Stimulated activated CD4-positive, alpha-beta T cell treated with anti-CD3 and anti-CD28 coated beads, Interleukin-12 subunit alpha, Interleukin-12 subunit beta, amount 100 ng/mL, for 48 hours (primary cell): ENCODE measurements around the gene SPACDR.

Source experiments
- DNase-seq, 3 donors: peaks; one replicate each; pipeline ENCODE4 v3.0.0-alpha.2; 2020; ENCODE audit warnings: low read depth in 2 of 3, low spot score in 1 of 3

The SPACDR gene

DNA sequence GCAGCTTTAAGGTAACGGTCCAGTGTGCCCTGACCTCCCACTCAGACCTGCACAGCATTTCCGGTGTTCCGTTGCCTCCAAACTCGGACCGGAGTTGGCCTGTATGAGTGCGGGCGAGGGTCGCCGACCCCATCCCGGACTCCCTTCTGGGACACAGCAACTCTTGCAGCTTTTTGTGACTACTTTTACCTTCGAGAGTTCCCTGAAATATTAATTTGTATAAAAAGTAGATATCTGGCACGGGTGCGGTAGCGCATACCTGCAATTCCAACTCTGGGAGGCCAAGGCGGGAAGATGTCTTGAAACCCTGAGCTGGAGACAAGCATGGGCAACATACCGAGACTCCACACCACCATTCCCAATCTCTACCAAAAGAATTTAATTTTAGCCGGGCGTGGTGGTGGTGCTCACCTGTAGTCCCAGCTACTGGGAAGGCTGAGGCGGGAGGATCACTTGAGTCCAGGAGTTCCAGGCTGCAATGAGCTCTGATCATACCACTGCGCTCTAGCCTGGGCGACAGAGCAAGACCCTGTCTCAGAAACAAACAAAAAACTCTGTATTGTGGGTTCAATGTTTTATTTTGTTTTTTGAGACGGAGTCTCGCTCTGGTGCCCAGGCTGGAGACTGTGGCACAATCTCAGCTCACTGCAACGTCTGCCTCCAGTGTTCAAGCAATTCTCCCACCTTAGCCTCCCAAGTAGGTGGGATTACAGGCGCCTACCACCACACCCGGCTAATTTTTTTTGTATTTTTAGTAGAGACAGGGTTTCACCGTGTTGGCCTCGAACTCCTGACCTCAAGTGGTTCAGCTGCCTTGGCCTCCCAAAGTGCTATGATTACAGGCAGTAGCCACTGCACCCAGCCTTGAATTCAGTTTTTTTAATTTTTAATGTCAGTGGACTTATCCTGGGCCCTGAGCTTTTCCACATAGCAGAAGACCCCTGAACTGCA is 26.6 kb downstream of the SPACDR start:
- no peak for DNase-seq

DNA sequence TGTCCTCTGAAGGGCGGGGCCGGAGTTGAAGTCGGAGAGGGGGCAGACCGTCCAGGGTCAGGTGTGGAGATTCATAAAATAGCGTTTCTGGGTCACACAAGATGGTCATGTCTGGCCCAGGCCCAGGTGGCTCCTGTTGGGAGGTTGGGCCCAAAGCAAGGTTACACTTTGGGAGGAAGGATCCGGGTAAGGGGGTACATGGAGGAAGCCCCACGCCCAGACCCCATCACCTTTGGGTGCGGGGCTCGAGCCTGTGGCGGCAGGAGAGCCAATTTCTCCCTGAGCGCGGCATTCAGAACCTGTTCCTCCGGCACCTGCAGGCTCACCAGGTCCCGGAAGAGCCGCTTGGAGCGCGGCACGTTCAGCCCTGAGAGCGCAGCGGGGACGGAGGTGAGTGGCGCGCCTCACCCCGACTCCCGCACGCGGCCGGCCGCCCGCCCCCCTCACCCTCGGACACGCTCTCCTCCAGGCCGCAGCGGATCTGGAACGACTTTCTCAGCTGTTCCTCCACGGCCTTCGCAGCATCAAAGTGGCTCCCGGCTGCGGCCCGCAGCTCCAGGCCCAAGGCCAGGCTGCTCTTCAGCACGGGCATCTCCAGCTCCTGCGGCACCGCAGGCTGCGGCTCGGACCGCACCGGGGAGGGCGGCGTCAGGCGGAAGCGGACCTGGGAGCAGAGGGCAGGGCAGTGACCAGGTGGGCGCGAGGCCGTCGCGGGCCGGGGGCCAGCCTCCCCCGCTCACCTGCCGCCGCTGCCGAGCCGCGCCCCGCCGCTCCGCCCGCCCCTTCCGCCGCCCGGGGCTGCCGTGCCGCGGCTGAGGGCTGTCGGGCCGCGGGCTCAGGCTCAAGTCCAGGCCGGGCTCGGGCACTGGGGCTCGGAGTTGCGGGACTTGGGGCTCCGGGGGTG is 28.4 kb downstream of the SPACDR start:
- DNase-seq: peak in 1 of 3 donors; percentile 26

DNA sequence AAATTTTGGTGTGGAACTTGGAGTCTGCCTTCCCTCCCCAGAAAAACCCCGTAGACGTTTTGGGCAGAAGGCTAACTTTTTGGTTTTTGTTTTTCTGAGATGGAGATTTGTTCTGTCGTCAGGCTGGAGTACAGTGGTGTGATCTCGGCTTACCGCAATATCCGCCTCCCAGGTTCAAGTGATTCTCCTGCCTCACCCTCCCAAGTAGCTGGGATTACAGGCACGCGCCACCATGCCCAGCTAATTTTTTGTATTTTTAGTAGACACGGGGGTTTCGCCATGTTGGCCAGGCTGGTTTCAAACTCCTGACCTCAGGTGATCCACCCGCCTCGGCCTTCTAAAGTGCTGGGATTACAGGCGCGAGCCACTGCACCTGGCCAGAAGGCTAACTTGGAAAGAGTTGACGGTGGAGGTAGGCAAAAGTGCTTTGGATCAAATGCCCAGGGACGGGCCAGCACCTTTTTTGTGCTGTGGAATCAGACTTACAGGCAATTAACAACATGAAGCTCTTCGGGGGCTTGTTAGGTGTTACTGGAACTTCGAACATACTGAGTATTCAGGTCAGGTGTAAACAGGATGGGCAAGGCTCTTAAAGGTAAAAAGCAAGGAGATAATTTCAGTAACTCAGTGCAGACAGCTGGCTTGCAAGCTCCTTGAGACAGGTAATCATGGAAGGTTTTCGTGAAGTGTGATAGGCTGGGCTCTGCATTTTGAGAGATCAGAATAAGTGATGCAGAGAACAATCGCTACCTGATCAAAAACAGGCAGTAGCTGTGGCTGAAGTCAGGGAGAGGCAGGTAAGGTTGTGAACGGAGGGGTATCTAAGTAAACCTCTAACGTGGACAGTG is 29.5 kb downstream of the SPACDR start:
- DNase-seq: no peak

DNA sequence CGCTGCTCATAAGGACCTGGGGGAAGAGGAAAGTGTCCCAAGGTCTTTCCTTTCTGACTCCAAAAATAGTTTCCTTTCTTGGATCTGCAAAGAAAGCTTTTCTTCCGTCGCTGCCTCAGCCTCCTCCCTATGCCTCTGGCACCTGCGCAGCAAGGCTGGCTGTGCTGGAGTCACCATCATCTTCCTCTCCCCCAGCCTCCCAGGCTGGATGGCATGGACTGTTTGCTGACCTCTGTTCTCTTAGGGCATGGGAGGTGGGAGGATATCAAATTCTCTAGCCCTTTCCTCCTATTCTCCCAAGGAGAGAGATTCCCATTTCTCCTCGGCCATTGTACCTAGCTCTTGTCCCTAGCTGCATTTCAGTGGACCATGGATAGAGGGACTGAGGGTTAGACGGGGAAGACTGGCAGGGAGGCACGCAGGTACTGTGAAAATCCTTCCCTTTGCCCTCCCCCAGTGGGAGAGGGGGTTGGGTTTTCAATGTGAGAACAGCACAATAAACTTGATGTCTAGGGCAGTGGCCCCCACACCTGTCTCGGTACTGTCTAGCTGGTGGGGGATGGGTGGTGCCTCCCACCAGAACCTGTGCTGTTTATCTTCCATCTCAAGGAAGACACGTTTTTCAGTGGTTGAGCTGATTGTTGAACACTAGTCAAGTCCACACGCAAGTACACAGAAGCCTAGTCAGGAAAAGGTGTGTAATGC is 30.3 kb downstream of the SPACDR start:
- DNase-seq: no peak

DNA sequence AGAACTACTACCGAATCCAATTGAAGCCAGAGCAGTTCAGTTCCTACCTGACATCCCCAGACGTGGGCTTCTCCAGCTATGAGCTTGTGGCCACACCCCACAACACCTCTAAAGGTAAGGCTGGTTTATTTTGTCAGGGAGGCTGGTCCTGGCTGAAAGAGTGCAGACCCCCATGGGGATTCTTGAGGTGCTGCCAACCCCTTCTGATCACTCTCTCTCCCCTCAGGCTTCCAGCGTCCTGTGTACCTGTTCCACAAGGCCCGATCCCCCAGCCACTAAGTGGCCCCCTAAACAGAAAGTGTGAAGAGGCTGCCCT is 30.8 kb downstream of the SPACDR start:
- no peak for DNase-seq

DNA sequence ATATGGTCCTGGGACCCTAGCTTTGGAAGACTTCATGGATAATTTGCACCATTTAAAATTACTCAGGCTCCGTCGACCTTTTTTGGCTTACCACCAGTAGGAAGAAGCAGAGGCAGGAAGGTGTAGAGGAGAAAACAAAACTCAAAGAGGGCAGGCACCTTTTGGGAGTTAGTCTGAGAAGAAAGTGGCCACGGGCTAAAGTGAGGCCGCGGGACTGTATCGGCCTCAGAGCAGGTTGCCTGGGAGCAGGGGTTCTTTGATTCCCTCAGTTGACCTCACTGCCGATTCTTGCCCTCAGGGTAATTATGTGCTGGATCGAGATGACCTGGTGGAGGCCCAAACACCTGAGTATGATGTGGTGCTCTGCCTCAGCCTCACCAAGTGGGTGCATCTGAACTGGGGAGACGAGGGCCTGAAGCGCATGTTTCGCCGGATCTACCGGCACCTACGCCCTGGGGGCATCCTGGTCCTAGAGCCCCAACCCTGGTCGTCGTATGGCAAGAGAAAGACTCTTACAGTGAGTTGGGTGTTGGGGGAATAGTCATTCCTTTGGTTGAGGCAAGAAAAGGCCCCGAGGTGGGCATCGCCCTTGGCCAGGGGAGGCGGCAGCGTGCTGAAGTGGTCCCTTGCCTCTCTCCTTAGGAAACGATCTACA is 31.3 kb downstream of the SPACDR start:
- DNase-seq: no peak

DNA sequence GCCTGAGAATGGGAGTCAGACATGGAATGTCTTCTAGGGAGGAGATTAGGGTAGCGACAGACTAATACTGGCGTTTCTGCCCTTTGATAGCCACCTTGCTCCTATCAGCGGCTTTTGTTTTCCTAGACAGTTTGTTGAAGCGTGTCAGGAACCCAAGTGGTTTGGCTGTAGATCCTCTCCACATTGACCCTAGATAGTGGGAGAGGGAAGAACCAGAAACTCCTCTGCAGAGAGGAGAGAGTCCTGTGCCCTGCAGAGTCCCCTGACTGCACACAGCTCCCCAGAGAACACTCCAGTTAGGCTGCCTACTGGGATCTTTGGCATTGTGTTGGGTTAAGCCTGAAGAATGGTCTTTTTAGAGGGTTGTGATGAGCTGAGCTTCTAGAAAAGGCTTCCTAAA is 32.0 kb downstream of the SPACDR start:
- no peak for DNase-seq

DNA sequence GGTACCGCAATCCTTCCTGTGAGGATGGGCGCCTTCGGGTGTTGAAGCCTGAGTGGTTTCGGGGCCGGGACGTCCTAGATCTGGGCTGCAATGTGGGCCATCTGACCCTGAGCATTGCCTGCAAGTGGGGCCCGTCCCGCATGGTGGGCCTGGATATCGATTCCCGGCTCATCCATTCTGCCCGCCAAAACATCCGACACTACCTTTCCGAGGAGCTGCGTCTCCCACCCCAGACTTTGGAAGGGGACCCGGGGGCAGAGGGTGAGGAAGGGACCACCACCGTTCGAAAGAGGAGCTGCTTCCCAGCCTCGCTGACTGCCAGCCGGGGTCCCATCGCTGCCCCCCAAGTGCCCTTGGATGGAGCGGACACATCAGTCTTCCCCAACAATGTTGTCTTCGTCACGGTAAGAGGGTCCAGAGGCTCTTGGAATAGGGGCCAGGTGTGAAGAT is 32.7 kb downstream of the SPACDR start:
- no peak for DNase-seq

DNA sequence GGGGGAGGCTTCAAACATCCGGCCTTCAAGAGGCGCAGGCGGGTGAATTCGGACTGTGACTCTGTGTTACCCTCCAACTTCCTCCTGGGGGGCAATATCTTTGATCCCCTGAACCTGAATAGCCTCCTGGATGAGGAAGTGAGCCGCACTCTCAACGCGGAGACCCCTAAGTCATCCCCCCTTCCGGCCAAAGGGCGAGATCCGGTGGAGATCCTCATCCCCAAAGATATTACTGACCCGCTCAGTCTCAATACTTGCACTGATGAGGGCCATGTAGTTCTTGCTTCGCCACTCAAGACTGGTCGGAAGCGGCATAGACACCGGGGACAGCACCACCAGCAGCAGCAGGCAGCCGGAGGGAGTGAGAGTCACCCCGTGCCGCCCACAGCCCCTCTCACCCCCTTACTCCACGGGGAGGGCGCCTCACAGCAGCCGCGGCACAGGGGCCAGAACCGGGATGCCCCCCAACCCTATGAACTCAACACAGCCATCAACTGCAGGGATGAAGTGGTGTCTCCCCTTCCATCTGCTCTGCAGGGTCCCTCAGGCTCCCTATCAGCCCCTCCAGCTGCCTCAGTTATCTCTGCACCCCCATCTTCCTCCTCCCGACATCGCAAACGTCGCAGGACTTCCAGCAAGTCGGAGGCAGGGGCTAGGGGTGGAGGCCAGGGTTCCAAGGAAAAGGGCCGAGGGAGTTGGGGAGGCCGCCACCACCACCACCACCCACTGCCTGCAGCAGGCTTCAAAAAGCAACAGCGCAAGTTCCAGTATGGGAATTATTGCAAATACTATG is 33.4 kb downstream of the SPACDR start:
- peak in 1 of 3 donors; percentile 15 for DNase-seq

DNA sequence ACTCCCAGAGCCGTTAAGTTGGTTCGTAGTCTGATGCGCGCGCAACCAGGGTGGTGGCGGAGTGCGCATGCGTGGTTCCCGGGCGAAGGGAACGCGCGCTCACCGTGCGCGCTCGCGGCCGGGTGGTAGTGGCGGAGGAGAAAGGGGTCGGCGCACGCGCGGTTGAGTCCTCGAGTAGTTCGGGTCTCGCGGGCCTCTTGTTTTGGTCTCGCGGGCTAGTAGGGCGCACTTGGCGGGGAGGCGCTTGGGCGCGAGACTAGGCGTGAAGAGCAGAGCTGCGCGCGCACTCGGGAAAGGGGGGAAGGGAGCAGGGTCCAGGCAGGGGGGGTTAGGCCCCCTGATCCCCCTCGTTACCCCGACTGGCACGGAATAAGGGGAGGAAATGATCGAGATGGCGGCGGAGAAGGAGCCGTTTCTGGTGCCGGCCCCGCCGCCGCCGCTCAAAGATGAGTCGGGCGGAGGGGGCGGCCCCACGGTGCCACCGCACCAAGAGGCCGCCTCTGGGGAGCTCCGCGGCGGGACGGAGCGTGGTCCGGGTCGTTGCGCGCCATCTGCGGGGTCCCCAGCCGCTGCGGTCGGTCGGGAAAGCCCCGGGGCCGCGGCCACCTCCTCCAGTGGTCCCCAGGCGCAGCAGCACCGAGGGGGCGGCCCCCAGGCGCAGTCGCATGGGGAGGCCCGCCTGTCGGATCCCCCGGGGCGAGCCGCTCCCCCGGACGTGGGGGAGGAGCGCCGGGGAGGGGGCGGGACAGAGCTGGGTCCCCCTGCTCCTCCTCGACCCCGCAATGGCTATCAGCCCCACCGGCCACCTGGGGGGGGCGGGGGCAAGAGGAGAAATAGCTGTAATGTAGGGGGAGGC is 34.2 kb downstream of the SPACDR start, which contains the start of gene MEPCE:
MEPCE (plus strand) TSS at position 195 of the 856 bp plus-strand sequence; CDS start at position 383, 188 bp downstream.
- DNase-seq: peak; percentile 92 to 94 (median 93)

DNA sequence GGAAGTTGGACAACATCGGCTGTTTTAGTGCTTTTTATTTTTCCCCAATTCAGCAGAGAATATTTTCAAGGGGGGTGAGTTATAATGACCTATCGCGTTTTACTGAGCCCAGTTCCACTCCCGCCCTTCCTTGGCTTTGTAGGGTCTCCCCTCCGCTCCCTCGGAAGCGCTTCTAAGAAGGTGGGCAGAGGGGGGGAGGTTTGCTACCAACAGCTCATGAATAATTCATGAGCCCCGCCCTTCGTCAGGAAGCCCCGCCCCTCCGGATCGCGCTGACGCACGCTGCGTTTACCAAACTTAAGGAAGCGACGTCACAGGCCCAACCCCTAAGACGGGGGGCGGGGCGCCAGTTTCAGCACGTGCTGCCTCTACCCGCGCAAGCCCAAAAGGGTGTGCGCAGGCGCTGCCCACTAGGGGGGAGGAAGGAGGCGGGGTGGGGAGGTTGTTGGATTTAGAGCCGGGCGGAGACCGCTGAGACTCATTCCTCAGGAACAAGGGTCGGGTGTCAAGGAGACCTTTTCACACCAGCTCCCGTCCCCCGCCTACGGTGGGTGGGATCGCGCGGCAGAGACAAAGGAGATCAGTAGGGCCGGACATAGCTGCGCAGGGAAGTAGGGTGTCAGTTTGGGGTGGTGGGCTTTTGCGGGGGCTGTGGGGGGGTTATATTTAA is 35.0 kb downstream of the SPACDR start:
- peak; percentile 100 for DNase-seq

DNA sequence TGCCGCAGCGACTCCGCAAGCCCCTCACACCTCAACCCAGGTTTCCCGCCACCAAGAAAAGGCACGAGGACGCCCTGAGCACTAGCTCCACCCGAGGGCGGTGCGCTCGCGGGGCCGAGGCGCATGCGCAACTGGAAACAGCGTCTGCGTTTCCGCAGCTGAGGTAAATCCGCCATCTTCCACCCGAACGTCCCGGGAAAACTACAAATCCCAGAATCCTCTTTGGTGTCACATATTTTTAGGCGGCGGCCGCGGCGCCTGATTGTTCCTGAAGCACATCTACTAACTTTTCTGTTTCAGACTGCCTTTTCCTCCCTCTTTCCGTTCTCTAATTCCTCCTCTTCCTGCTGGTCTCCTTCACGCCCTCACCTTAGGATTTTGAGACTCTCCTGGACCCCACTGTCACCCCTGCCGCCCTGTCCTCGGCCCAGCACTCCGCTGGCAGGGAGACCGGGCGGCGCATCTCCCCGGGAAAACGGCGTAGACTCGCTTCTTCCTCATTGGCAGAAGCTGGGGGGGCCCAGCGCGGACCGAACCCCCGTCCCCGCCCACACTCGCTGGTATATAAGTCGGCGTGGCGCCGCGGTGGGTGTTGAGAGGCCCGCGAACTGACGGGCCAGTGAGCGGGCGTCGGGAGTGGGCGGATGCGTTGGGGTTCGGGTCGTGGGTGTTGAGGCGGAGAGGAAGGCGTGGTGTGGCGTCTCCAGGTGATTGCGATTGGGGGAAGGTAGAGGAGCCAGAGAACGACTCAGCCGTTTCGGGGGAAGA is 35.7 kb downstream of the SPACDR start, which contains the start of gene ZCWPW1:
ZCWPW1 (minus strand) TSS at position 505 of the 768 bp plus-strand sequence. CDS start 8,054 bp downstream, outside the sequence.
- DNase-seq: peak; percentile 96 to 97 (median 96)

DNA sequence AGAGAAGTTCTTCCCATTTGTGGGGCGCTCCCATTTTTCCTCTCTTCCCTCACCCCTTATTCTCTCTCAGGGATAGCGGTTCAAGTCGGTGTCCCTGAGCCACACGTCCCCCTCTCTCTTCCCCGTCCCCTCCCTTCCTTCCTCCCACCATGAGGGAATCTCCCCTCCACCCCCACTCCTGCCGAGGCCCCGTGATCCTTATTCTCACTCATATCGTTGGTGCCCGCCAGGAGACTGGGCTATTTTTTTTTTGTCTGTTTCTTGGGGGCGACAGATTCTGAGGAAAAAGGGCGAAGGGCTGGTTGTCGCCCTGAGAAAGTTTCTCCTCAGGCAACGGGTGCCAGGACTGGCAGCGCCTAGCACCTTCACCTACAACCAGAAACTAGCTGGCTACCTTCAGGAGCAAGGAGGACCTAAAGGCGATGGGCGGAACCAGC is 36.3 kb downstream of the SPACDR start:
- no peak for DNase-seq

DNA sequence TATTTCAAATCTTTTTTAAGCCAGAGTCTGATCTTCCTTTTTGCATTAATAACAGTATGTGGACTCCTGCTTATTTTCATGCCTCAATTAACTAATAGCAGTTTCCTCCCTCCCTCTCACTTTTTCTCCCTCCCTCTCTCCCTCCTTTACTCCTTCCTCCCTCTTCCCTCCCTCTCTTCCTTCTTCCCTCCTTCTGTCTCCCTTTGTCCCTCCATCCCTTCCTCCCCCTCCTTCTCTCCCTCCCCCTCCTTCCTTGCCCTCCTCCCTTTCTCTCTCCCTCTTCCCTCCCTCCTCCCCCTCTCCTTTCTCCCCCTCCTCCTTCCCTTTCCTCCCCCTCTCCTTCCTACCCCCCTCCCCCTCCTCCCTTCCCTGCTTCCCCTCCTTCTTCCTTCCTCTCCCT is 37.5 kb downstream of the SPACDR start:
- no peak for DNase-seq

DNA sequence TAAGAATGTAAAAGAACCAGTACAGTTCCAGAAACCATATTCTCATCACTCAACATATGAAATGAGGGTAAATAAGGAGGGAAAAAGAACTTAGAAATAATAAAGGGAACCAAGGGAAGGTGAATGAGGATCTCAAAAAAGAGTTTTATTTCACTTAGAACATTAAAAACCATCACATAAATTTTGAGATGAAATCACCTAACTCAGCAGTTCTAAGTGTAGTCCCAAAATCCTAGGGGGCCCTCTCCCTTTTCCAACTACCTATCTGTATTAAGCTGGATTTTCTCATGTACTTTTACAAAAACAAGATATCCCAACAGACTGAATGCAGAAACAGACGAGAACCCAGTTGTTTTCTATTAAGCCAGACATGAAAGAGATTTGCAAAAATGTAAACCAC is 38.7 kb downstream of the SPACDR start:
- no peak for DNase-seq

DNA sequence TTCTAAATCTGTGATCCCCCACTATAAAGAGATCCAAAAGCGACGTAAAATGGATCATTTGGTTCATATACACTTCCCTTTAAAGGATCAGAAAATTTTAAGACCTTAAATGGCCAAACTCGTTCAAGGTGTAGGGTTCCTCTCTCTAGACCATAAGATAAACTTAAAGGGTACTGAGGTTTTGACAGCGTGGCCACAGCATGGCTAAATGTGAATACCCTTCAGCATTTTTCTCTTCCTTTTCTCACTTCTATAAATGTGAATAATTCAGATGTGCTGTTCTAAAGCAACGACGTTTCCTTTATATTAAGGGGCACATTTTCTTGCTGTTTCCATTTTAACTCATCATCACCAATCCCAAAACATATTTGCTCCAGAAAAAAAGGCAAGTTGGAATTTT is 40.7 kb downstream of the SPACDR start:
- DNase-seq: no peak
